Measurements from ENCODE around the gene NR6A1.
"Not testable (repeated sequence)": the region's sequence is repeated elsewhere in the genome, so short reads cannot be mapped to it uniquely, and the experiment has no call there.

The NR6A1 gene

GRCh38 chr9:124776954-124777648 lies 6.0 kb upstream of the NR6A1 start, which contains the start of gene OLFML2A:
Gene OLFML2A, plus strand, starts transcription at chr9:124777133. Its CDS starts 138 bp downstream, at chr9:124777271.
- peak; percentile 42 to 73 (median 49) for DNase-seq

- DNase-seq, result no peak
Measured at GRCh38 chr9:124776618-124776953, 5.5 kb upstream of the NR6A1 start.

- DNase-seq, result peak; percentile 85 to 92 (median 90)
Measured at GRCh38 chr9:124774129-124774978, 3.2 kb upstream of the NR6A1 start.

GRCh38 chr9:124773473-124774128 lies 2.5 kb upstream of the NR6A1 start:
- DNase-seq, result no peak

GRCh38 chr9:124772877-124773276 lies 1.8 kb upstream of the NR6A1 start:
- DNase-seq, result not testable (repeated sequence)

GRCh38 chr9:124771867-124772679 lies 962 bp upstream of the NR6A1 start:
- DNase-seq, result peak; percentile 71 to 88 (median 79)

GRCh38 chr9:124770359-124771020 lies 621 bp downstream of the NR6A1 start:
- DNase-seq, result peak in 2 of 4 experiments; percentile 26 to 40

GRCh38 chr9:124769549-124770358 lies 1.4 kb downstream of the NR6A1 start:
- peak in 1 of 4 experiments; percentile 44 for DNase-seq

- DNase-seq, result no peak
Measured at GRCh38 chr9:124768750-124769548, 2.2 kb downstream of the NR6A1 start.

GRCh38 chr9:124768334-124768733 lies 2.8 kb downstream of the NR6A1 start:
- DNase-seq, result no peak

- DNase-seq, result no peak
Measured at GRCh38 chr9:124767821-124768220, 3.3 kb downstream of the NR6A1 start.

GRCh38 chr9:124766815-124767554 lies 4.1 kb downstream of the NR6A1 start:
- DNase-seq, result peak in 2 of 4 experiments; percentile 43 to 47

- DNase-seq, result no peak
Measured at GRCh38 chr9:124766326-124766725, 4.8 kb downstream of the NR6A1 start.

- DNase-seq, result no peak
Measured at GRCh38 chr9:124765439-124765835, 5.7 kb downstream of the NR6A1 start.

- peak in 3 of 4 experiments; percentile 10 to 43 (median 41) for DNase-seq
Measured at GRCh38 chr9:124764774-124765438, 6.2 kb downstream of the NR6A1 start.

- DNase-seq, result no peak
Measured at GRCh38 chr9:124762633-124763032, 8.5 kb downstream of the NR6A1 start.

- DNase-seq, result no peak
Measured at GRCh38 chr9:124761710-124762109, 9.4 kb downstream of the NR6A1 start.

- DNase-seq, result no peak
Measured at GRCh38 chr9:124761196-124761595, 9.9 kb downstream of the NR6A1 start.

GRCh38 chr9:124760719-124761118 lies 10.4 kb downstream of the NR6A1 start:
- no peak for DNase-seq

All from suppressor macrophage (primary cell).